ENCODE measurements around the gene ADAMTS3.

The ADAMTS3 gene

GRCh38 chr4:72394012-72394663, 174.9 kb downstream of the ADAMTS3 start:
- no peak for DNase-seq

GRCh38 chr4:72391281-72391680, 177.7 kb downstream of the ADAMTS3 start:
- no peak for DNase-seq

- DNase-seq, result no peak
Measured at GRCh38 chr4:72390409-72390808, 178.6 kb downstream of the ADAMTS3 start.

GRCh38 chr4:72388521-72388920, 180.5 kb downstream of the ADAMTS3 start:
- DNase-seq, result no peak

- no peak for DNase-seq
Measured at GRCh38 chr4:72387959-72388358, 181.1 kb downstream of the ADAMTS3 start.

GRCh38 chr4:72383439-72383838, 185.6 kb downstream of the ADAMTS3 start:
- no peak for DNase-seq

GRCh38 chr4:72378901-72379300, 190.1 kb downstream of the ADAMTS3 start:
- DNase-seq, result no peak

GRCh38 chr4:72377491-72378194, 191.4 kb downstream of the ADAMTS3 start:
- no peak for DNase-seq

- DNase-seq, result no peak
Measured at GRCh38 chr4:72376901-72377300, 192.1 kb downstream of the ADAMTS3 start.

GRCh38 chr4:72375073-72375736, 193.8 kb downstream of the ADAMTS3 start:
- no peak for DNase-seq

GRCh38 chr4:72374159-72374558, 194.9 kb downstream of the ADAMTS3 start:
- DNase-seq, result no peak

GRCh38 chr4:72366601-72367000, 202.4 kb downstream of the ADAMTS3 start:
- DNase-seq, result no peak

GRCh38 chr4:72365981-72366380, 203.0 kb downstream of the ADAMTS3 start:
- no peak for DNase-seq

GRCh38 chr4:72365016-72365415, 204.0 kb downstream of the ADAMTS3 start:
- no peak for DNase-seq

- no peak for DNase-seq
Measured at GRCh38 chr4:72360075-72360474, 208.9 kb downstream of the ADAMTS3 start.

- no peak for DNase-seq
Measured at GRCh38 chr4:72358483-72358882, 210.5 kb downstream of the ADAMTS3 start.

- no peak for DNase-seq
Measured at GRCh38 chr4:72357908-72358307, 211.1 kb downstream of the ADAMTS3 start.

GRCh38 chr4:72352711-72353110, 216.3 kb downstream of the ADAMTS3 start:
- DNase-seq, result no peak

GRCh38 chr4:72351521-72351920, 217.5 kb downstream of the ADAMTS3 start:
- no peak for DNase-seq

GRCh38 chr4:72348701-72349100, 220.3 kb downstream of the ADAMTS3 start:
- DNase-seq, result no peak

GRCh38 chr4:72344418-72344817, 224.6 kb downstream of the ADAMTS3 start:
- DNase-seq, result no peak

GRCh38 chr4:72341432-72341820, 227.6 kb downstream of the ADAMTS3 start:
- DNase-seq, result no peak

GRCh38 chr4:72340803-72341431, 228.1 kb downstream of the ADAMTS3 start:
- DNase-seq, result no peak

GRCh38 chr4:72338060-72338459, 231.0 kb downstream of the ADAMTS3 start:
- no peak for DNase-seq

Data from CD4-positive, alpha-beta T cell treated with Interleukin-6 for 4 hours (primary cell).